HG02973 (cell line): ENCODE results near the gene OSBP.

ENCODE experiments used
- ATAC-seq: cut with Tn5 transposase; IDR thresholded peaks from one replicate; pipeline ENCODE4 v1.9.1; 2021; ENCODE audit warnings: moderate library complexity; ENCODE audit not compliant: unreplicated experiment

Gene OSBP

DNA sequence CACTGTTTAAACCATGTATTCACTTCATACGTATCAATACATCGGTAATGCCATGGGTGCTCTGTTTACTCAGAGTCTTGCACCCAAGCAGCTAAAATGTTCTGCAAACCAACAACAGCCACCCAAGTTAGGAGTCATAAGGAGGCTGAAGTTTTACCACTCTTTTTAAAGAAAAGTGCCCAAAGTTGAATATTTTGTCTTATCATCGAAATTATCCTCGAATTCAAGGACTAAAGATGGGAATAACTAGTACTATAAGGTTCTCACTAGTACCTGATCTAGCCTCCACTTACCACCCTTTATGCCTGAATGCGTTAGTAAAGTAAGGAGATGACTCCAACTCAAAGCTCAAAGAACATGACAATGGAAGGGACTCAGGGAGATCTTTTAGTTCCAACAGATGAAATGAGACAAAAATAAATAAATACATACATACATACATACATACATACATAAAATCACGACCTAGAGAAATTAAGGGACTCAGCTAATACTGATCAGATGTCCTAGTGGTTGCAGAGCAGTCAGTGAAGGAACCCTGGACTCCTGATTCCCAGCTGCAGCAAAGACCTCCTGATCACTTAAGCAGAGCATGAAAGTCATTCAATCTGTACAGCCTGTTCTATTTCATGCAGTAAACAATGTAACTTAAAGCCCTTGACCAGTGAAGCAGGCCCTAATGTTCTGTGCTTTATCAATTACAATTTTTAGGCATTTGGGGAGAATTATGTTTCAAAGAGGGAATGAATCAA lies 7.7 kb downstream of the OSBP start:
- ATAC-seq = no peak

DNA sequence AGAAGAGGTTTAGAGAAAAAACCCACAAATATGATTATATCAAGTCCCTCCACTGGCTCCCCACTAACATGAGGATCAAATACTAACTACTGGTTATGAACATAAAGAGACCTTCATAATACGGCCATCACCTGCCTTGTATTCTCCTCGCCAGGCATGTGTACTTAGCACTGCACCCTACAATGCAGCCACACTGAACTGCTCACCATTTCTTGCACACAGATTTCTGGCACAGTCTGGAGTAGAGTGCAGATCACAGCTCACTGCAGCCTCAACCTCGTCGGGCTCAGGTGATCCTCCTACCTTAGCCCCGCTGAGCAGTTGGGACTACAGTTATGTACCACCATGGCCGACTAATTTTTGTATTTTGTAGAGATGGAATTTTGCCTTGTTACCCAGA lies 13.1 kb downstream of the OSBP start:
- ATAC-seq = no peak

- ATAC-seq = no peak
Observed at GRCh38 chr11:59601788-59602187, 13.8 kb downstream of the OSBP start.

- ATAC-seq = no peak
Observed at GRCh38 chr11:59600636-59601035, 14.9 kb downstream of the OSBP start.

DNA sequence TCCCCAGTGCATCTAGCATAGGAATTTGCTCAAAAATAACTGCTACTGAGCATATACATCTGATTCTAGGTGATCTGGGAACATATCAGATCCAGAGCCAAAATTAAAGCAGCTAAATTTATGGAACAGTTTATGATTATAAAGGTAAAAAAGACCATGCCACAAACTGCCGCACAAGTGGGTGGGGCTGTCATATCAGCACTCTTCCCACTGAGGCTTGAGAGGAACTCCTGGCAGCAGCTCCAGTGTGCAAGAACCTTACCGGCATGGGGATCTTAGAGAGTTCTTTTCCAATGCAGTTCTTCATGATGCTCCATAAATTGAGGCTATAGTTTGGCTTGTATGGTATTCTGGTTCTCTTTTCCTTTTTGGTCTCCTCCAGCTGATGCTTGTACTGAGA lies 15.3 kb downstream of the OSBP start:
- no peak for ATAC-seq

GRCh38 chr11:59598961-59599360 lies 16.6 kb downstream of the OSBP start:
- ATAC-seq = no peak

DNA sequence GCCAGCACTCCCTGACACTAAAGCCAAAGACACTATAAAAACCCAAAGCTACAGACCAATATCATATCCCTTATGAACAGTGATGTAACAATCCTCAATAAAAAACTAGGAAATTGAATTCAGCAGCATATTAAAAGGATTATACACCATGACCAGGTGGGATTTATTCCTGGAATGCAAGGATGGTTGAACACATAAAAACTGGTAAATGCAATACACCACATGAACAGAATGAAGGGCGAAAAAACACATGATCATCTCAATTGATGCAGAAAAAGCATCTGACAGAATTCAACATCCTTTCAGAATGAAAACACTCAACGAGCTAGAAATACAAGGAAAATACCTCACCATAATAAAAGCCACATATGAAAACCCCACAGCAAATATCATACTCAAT lies 31.3 kb downstream of the OSBP start:
- ATAC-seq = no peak

DNA sequence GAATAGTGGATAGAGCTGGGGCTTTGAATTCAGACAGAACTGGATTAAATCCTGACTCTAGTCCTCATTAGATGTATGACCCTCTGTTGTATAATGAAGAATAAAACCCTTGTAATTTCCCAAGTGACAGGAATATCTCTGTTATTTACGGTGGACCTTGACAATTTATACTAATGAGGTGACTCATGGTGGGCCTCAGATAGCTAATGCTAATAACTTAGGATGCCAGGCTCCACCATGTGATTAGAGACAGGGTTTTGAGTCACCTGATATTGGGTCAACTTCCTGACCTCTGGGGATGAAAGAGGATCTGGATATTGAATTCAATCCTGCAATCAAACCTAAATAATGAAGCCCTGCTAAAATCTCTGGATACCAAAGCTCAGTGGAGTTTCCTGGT lies 33.6 kb downstream of the OSBP start:
- ATAC-seq = no peak

GRCh38 chr11:59578369-59578768 lies 37.2 kb downstream of the OSBP start:
- no peak for ATAC-seq

DNA sequence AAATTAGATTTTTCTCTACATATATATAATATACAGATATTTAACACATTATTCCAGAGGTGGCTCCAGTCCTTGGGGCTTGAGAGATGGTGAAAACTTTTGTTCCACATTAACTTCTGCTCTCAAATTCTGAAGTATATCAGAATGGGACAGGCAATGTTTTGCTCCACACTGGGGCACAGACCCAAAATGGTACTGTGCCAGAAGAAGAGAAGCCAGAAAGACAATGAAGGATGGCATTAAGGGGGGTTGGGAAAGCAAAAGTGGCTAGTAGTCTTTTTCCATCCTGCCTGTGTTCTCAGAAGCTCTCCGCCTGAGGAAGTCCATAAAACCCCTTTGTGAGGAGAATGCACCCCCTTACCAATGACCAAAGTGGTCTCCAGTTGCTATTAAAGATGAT lies 40.1 kb downstream of the OSBP start:
- no peak for ATAC-seq

DNA sequence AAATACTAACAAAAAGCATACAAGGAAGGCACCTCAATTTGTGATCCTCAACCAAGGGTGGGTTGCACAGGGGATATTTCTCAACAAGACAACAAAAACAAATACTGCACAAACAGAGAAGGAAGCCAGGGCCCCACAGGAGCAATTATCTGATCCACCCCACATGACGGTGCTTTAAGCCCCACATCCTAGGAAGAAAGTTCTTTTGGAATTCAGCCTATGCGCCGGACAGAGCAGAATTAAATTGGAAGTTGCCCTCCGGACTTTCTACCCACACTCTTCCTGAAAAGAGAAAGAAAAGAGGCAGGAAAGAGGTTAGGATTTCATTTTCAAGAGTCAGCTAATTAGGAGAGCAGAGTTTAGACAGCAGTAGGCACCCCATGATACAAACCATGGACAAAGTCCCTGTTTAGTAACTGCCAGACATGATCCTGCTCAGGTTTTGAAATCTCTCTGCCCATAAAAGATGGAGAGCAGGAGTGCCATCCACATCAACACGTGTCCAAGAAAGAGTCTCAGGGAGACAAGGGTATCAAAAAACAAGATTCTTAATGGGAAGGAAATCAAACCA lies 40.6 kb downstream of the OSBP start:
- ATAC-seq = no peak

- ATAC-seq = no peak
Observed at GRCh38 chr11:59574467-59574866, 41.1 kb downstream of the OSBP start.

DNA sequence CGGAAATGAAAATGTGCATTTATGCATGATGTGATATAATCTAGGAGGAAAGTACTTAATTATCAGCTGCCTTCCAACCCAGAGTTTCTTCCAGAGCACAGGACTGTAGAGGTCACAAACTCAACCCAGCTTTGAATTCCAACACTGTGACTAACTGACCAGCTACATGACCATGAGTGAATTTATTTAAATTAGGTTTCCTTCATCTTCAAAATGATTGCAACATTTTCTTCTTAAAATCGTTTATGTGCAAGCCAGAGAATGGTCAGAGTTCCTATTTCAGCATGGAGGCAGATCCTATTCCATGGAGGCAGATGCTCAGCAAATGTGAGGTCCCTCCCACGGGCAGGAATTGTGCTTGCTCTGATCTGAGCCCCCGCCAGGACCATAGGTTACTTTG lies 42.4 kb downstream of the OSBP start:
- ATAC-seq = no peak

DNA sequence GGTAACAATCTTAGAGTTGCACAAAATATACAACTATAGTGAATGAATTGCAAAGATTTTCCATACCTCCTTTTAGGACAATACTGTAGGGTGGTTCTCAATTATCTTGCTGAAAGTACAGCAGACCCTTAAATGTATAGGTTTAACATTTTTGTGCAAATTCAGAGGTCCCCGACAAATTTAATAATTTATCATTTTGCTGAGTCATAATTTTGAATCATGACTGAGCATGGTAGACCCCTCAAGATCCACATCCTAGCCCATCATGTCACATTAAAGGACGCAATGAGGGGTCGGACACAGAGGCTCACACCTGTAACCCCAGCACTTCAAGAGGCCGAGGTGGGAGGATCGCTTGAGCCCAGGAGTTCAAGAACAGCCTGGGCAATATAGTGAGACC lies 43.5 kb downstream of the OSBP start:
- no peak for ATAC-seq

DNA sequence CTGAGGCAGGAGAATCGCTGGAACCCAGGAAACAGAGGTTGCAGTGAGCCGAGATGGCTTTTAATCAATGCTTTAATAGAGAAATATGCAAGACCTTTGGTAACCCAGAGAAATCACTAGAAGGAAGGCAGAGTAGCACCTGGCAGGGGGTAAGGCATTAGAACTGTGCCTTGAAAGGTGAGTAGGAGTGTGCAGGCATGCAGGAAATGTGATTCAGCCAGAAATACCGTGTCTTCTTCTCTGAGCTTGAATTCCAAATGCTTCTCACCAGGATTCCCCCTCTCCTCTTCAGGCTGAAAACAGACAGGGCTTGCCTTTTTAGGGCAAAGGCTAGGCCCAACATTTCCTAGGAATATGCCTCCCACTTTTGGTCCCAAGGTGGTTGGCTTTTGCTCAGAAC lies 53.3 kb downstream of the OSBP start:
- ATAC-seq = no peak

DNA sequence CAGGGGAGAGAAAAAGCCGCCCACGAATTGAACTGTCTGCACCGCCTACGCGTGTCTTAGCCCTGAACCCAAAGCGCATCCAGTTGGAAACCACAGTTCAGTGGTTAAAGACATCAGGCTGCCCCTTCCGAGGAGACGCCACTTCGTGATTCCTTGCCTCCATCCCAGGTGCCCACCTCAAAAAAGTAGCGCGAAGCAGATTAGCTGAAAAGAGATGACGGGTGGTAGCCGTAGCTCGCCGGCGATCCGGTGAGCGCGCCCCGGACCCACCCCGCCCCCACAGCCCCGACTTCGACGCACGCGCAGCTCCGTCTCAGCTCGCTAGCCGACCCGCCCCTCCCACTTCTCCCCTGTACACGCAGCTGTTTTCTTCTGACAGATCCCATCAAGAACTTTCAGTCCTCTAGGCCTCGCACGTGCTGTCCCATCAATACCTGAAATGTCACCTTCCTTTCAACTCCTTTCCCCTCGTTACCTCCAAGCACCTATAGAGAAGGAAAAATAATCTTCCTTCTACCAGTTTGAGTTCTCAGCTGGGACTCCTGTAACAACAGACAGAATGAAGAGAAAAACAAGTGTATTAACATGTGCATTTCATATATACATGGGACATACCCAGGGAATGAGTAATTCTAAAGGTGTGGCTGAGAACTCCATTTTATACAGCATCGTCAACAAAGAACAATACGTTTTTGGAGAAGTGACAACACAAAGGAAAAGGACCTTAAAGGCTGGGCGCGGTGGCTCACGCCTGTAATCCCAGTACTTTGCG lies 54.7 kb downstream of the OSBP start:
- peak; percentile 31 for ATAC-seq

DNA sequence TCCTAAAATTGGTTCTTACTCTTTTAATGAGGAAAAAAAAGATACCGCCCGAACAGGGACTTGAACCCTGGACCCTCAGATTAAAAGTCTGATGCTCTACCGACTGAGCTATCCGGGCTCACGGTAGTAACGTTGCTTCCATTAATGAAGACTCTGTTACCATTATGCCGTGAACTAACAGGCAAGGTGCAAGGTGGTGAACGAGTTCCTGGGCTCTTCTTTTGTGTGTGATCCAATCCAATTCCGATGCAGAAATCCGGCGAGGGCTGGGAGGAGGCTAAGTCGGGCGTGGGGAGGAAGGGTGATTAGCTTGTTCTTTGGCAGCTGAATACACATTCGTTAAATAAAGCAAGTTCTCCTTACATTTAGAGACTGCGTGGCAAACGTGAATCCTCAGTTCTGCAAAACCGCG lies 55.3 kb downstream of the OSBP start:
- ATAC-seq = peak; percentile 35

GRCh38 chr11:59559886-59560285 lies 55.7 kb downstream of the OSBP start:
- ATAC-seq = peak; percentile 3

GRCh38 chr11:59558270-59558643 lies 57.3 kb downstream of the OSBP start:
- no peak for ATAC-seq

- ATAC-seq = peak; percentile 11
Observed at GRCh38 chr11:59556917-59557348, 58.6 kb downstream of the OSBP start.

DNA sequence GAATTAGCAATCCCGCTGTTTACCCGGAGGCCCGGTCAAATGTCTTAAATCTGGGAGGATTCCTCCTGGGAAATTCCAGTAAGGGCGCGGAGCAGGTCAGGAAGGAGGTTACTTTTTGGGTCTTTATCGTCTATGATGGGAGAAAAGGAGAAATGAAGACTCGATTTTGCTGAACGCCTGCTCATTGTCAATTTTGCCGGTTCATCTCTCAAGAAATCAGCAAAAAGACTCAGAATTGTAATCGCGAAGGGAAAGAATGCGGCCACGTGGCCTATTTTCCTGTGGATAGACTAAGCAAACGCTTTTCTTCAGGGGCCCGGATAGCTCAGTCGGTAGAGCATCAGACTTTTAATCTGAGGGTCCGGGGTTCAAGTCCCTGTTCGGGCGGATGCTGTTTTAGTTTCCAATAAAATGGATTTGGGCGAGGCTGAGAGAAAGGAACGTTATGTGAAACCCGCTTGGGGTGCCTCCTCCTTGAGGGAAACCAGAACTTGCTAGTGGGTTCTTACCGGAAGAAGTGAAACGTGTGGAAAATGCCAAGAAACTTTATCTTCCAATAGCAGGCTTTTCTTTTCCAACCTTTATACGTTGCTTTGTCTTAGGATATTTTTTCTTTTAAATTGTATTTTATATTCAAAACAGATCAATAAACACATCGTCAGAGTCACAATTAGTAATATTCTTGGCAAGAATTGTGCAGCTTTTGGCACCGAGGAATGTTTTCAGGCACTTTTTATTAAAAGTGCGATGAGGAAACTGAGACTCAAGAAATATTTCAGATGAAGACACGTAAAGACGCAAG lies 59.3 kb downstream of the OSBP start:
- ATAC-seq = no peak
